Astrocyte (in vitro differentiated cells and primary cell): ENCODE results near the gene COQ10B.

Experiments used
- CTCF ChIP-seq: IDR thresholded peaks from 2 replicates; pipeline ENCODE4 v1.5.1; 2011; ENCODE audit warnings: low read depth, mild to moderate bottlenecking, inconsistent platforms, low read length, moderate library complexity; ENCODE audit not compliant: insufficient read depth
- EZH2 ChIP-seq: IDR thresholded peaks from 2 replicates; pipeline ENCODE4 v1.6.1; 2012; ENCODE audit warnings: mild to moderate bottlenecking, low read length, inconsistent platforms; ENCODE audit not compliant: insufficient read depth

GRCh38 chr2:197516393-197516761, 63.0 kb downstream of the COQ10B start:
- no peak for TF ChIP-seq CTCF
- no peak for TF ChIP-seq EZH2
